HG03439 (cell line): ENCODE measurements around the gene CPA4.

Experiments
- ATAC-seq: cut with Tn5 transposase; IDR thresholded peaks from one replicate; pipeline ENCODE4 v1.9.1; 2021; ENCODE audit warnings: mild to moderate bottlenecking, moderate library complexity; ENCODE audit not compliant: unreplicated experiment

Gene CPA4

GRCh38 chr7:130362251-130362816, 69.4 kb downstream of the CPA4 start:
- no peak for ATAC-seq

- ATAC-seq: no peak
Measured at GRCh38 chr7:130363026-130363847, 70.3 kb downstream of the CPA4 start.

- no peak for ATAC-seq
Measured at GRCh38 chr7:130364451-130364850, 71.5 kb downstream of the CPA4 start.

- ATAC-seq: no peak
Measured at GRCh38 chr7:130365088-130365487, 72.1 kb downstream of the CPA4 start.

- ATAC-seq: no peak
Measured at GRCh38 chr7:130365511-130366441, 72.8 kb downstream of the CPA4 start.

GRCh38 chr7:130366564-130366963, 73.6 kb downstream of the CPA4 start:
- no peak for ATAC-seq

GRCh38 chr7:130367088-130367755, 74.3 kb downstream of the CPA4 start:
- ATAC-seq: no peak

- no peak for ATAC-seq
Measured at GRCh38 chr7:130367836-130368746, 75.1 kb downstream of the CPA4 start.

GRCh38 chr7:130369110-130369711, 76.2 kb downstream of the CPA4 start:
- ATAC-seq: no peak

- ATAC-seq: no peak
Measured at GRCh38 chr7:130369831-130370550, 77.0 kb downstream of the CPA4 start.

GRCh38 chr7:130371046-130371445, 78.1 kb downstream of the CPA4 start:
- no peak for ATAC-seq

- ATAC-seq: no peak
Measured at GRCh38 chr7:130372402-130373165, 79.6 kb downstream of the CPA4 start.
